GM13976 (cell line): ENCODE data around the gene WNK4.

ENCODE experiments used
- DNase-seq: peaks from one replicate; pipeline ENCODE4 v3.0.0; 2012; ENCODE audit warnings: low spot score
- CTCF ChIP-seq: IDR thresholded peaks from 2 replicates; pipeline ENCODE4 v1.5.1; 2012; ENCODE audit warnings: borderline replicate concordance, mild to moderate bottlenecking; ENCODE audit not compliant: insufficient read depth; ENCODE audit errors: extremely low read depth, missing control alignments, control extremely low read depth
- in situ Hi-C: fragments of 300-500 bp; cut with MboI; formaldehyde crosslinking; loops from one replicate; pipeline ENCODE4 v1.12.0; 2022; ENCODE audit warnings: low sequenced_read_pairs, mixed read lengths, inconsistent platforms; ENCODE audit not compliant: unreplicated experiment

WNK4 gene

GRCh38 chr17:42818379-42818778, 38.0 kb downstream of the WNK4 start:
- in situ Hi-C loops: no loop called here
- DNase-seq: no peak
- no peak for TF ChIP-seq CTCF

- peak; percentile 69 for TF ChIP-seq CTCF
- in situ Hi-C loops: no loop called here
- peak; percentile 71 for DNase-seq
Measured at GRCh38 chr17:42819939-42820535, 39.6 kb downstream of the WNK4 start.

- in situ Hi-C loops: no loop called here
- DNase-seq: no peak
- no peak for TF ChIP-seq CTCF
Measured at GRCh38 chr17:42821176-42821575, 40.8 kb downstream of the WNK4 start.

- DNase-seq: no peak
- in situ Hi-C loops: no loop called here
- no peak for TF ChIP-seq CTCF
Measured at GRCh38 chr17:42827472-42827871, 47.1 kb downstream of the WNK4 start.

- no peak for TF ChIP-seq CTCF
- no peak for DNase-seq
- in situ Hi-C loops: no loop called here
Measured at GRCh38 chr17:42830971-42831370, 50.6 kb downstream of the WNK4 start.

GRCh38 chr17:42832213-42832933, 52.0 kb downstream of the WNK4 start:
- no peak for DNase-seq
- no peak for TF ChIP-seq CTCF
- in situ Hi-C loops: no loop called here
